Choroid plexus epithelial cell (primary cell): Measurements from ENCODE around the gene RNF182.
A peak's percentile ranks its signal among the peaks of the same experiment; 100 is the strongest.

Experiments
- DNase-seq: peaks from one replicate; pipeline ENCODE4 v3.0.0-alpha.2; 2010; ENCODE audit warnings: low read depth
- H3K4me3 ChIP-seq: 2 replicates; pipeline ENCODE4 v1.5.1; 2011; ENCODE audit warnings: low read depth, mild to moderate bottlenecking, control low read depth, low read length, moderate library complexity
- CTCF ChIP-seq: conservative IDR thresholded peaks from 2 replicates; pipeline ENCODE4 v1.5.1; 2011; ENCODE audit warnings: low read depth, mild to moderate bottlenecking, control low read depth, inconsistent platforms, low read length, moderate library complexity

The RNF182 gene

GRCh38 chr6:13917141-13917540, 7.6 kb upstream of the RNF182 start:
- no peak overlapping the region for H3K4me3 ChIP-seq
- TF ChIP-seq CTCF = no peak
- DNase-seq = peak; percentile 65

GRCh38 chr6:13918686-13919250, 6.0 kb upstream of the RNF182 start:
- TF ChIP-seq CTCF = no peak
- no peak for DNase-seq
- H3K4me3 ChIP-seq = no peak overlapping the region

- DNase-seq = no peak
- TF ChIP-seq CTCF = no peak
- no peak overlapping the region for H3K4me3 ChIP-seq
Observed at GRCh38 chr6:13919861-13920260, 4.9 kb upstream of the RNF182 start.

GRCh38 chr6:13920552-13920951, 4.2 kb upstream of the RNF182 start:
- H3K4me3 ChIP-seq = no peak overlapping the region
- TF ChIP-seq CTCF = no peak
- DNase-seq = no peak

GRCh38 chr6:13922750-13923149, 2.0 kb upstream of the RNF182 start:
- no peak for DNase-seq
- no peak for TF ChIP-seq CTCF
- H3K4me3 ChIP-seq = no peak overlapping the region

GRCh38 chr6:13923527-13924145, 1.1 kb upstream of the RNF182 start:
- DNase-seq = peak; percentile 59
- TF ChIP-seq CTCF = no peak
- no peak overlapping the region for H3K4me3 ChIP-seq
